HG03196 (cell line): ENCODE measurements around the gene SLC25A33.
A peak's percentile ranks its signal among the peaks of the same experiment; 100 is the strongest.
"Not testable (repeated sequence)": the region's sequence is repeated elsewhere in the genome, so short reads cannot be mapped to it uniquely, and the experiment has no call there.

Experiments
- ATAC-seq: cut with Tn5 transposase; IDR thresholded peaks from one replicate; pipeline ENCODE4 v1.9.1; 2021; ENCODE audit not compliant: unreplicated experiment

Gene SLC25A33

GRCh38 chr1:9538669-9539164 is 548 bp upstream of the SLC25A33 start:
- no peak for ATAC-seq

GRCh38 chr1:9539829-9540550 is 725 bp downstream of the SLC25A33 start:
- ATAC-seq: peak; percentile 50

GRCh38 chr1:9542430-9542829 is 3.2 kb downstream of the SLC25A33 start:
- no peak for ATAC-seq

GRCh38 chr1:9544926-9545325 is 5.7 kb downstream of the SLC25A33 start:
- no peak for ATAC-seq

GRCh38 chr1:9549955-9550546 is 10.8 kb downstream of the SLC25A33 start:
- no peak for ATAC-seq

- ATAC-seq: no peak
Observed at GRCh38 chr1:9551984-9552383, 12.7 kb downstream of the SLC25A33 start.

GRCh38 chr1:9553736-9554144 is 14.5 kb downstream of the SLC25A33 start:
- no peak for ATAC-seq

GRCh38 chr1:9555942-9556341 is 16.7 kb downstream of the SLC25A33 start:
- no peak for ATAC-seq

GRCh38 chr1:9557624-9558023 is 18.4 kb downstream of the SLC25A33 start:
- no peak for ATAC-seq

- ATAC-seq: no peak
Observed at GRCh38 chr1:9558271-9558945, 19.1 kb downstream of the SLC25A33 start.

GRCh38 chr1:9558946-9559545 is 19.8 kb downstream of the SLC25A33 start:
- ATAC-seq: no peak

- no peak for ATAC-seq
Observed at GRCh38 chr1:9559673-9560072, 20.4 kb downstream of the SLC25A33 start.

GRCh38 chr1:9560090-9560489 is 20.8 kb downstream of the SLC25A33 start:
- not testable (repeated sequence) for ATAC-seq

- no peak for ATAC-seq
Observed at GRCh38 chr1:9561429-9561828, 22.2 kb downstream of the SLC25A33 start.

GRCh38 chr1:9569267-9569666 is 30.0 kb downstream of the SLC25A33 start:
- no peak for ATAC-seq

GRCh38 chr1:9570886-9571529 is 31.7 kb downstream of the SLC25A33 start:
- ATAC-seq: not testable (repeated sequence)

GRCh38 chr1:9573723-9574122 is 34.5 kb downstream of the SLC25A33 start:
- ATAC-seq: no peak

- ATAC-seq: no peak
Observed at GRCh38 chr1:9575486-9575885, 36.2 kb downstream of the SLC25A33 start.

- ATAC-seq: no peak
Observed at GRCh38 chr1:9576903-9577302, 37.6 kb downstream of the SLC25A33 start.

GRCh38 chr1:9577423-9577822 is 38.2 kb downstream of the SLC25A33 start:
- no peak for ATAC-seq

- ATAC-seq: no peak
Observed at GRCh38 chr1:9580942-9581341, 41.7 kb downstream of the SLC25A33 start.
